Effector memory CD8-positive, alpha-beta T cell (primary cell): Measurements from ENCODE around the gene KIAA0825.
"Not testable (repeated sequence)": the region's sequence is repeated elsewhere in the genome, so short reads cannot be mapped to it uniquely, and the experiment has no call there.

ENCODE experiments used
- ATAC-seq: fragments of 150-1000 bp; cut with Tn5 transposase; replicated peaks from 2 replicates; pipeline ENCODE4 v1.10.0; 2021; ENCODE audit warnings: mild to moderate bottlenecking, moderate library complexity
- DNase-seq, 3 experiments: peaks; one replicate each; pipeline ENCODE4 v3.0.0; 2021
- H3K27ac Mint-ChIP-seq, 2 donors: one replicate each; pipeline ENCODE4 v1.8.0; 2022; ENCODE audit warnings: mild to moderate bottlenecking in 2 of 2, mixed read lengths in 2 of 2, moderate library complexity in 2 of 2
- H3K27me3 Mint-ChIP-seq, 2 donors: one replicate each; pipeline ENCODE4 v1.8.0; 2022; ENCODE audit warnings: mixed read lengths in 2 of 2
- H3K36me3 Mint-ChIP-seq: one replicate; pipeline ENCODE4 v1.8.0; 2022; ENCODE audit warnings: mild to moderate bottlenecking, moderate library complexity, mixed read lengths; ENCODE audit not compliant: insufficient read depth
- H3K4me1 Mint-ChIP-seq, 2 donors: one replicate each; pipeline ENCODE4 v1.8.0; 2022; ENCODE audit warnings: low read depth in 2 of 2, mixed read lengths in 2 of 2
- H3K4me3 Mint-ChIP-seq, 2 donors: one replicate each; pipeline ENCODE4 v1.8.0; 2022; ENCODE audit warnings: mild to moderate bottlenecking in 2 of 2, mixed read lengths in 2 of 2, moderate library complexity in 2 of 2
- H3K9me3 Mint-ChIP-seq, 2 donors: one replicate each; pipeline ENCODE4 v1.8.0; 2022; ENCODE audit warnings: mixed read lengths in 2 of 2

KIAA0825 gene

GRCh38 chr5:94360382-94361130, 257.8 kb downstream of the KIAA0825 start:
- Mint-ChIP-seq H3K36me3 (no peaks in the 10 kb centered on the region), H3K27ac (no peak overlapping the region), H3K4me1 (no peaks in the 10 kb centered on the region), H3K4me3 (no peak overlapping the region), H3K27me3 (no peaks in the 10 kb centered on the region), H3K9me3 (no peaks in the 10 kb centered on the region)
- ATAC-seq, result no peak
- no peak for DNase-seq

- no peaks in the 10 kb centered on the region for H3K4me1 Mint-ChIP-seq
- DNase-seq, result no peak
- H3K27me3 Mint-ChIP-seq, result no peaks in the 10 kb centered on the region
- ATAC-seq, result no peak
- no peaks in the 10 kb centered on the region for H3K9me3 Mint-ChIP-seq
- H3K27ac Mint-ChIP-seq, result no peak overlapping the region
- H3K36me3 Mint-ChIP-seq, result no peaks in the 10 kb centered on the region
- H3K4me3 Mint-ChIP-seq, result no peak overlapping the region
Observed at GRCh38 chr5:94359880-94360279, 258.5 kb downstream of the KIAA0825 start.

GRCh38 chr5:94355811-94356210, 262.6 kb downstream of the KIAA0825 start:
- Mint-ChIP-seq H3K4me3 (no peak overlapping the region), H3K4me1 (no peaks in the 10 kb centered on the region), H3K36me3 (no peaks in the 10 kb centered on the region), H3K27me3 (no peaks in the 10 kb centered on the region), H3K9me3 (no peaks in the 10 kb centered on the region), H3K27ac (no peak overlapping the region)
- no peak for DNase-seq
- no peak for ATAC-seq

- not testable (repeated sequence) for H3K27me3 Mint-ChIP-seq, H3K27ac Mint-ChIP-seq, H3K4me3 Mint-ChIP-seq, H3K36me3 Mint-ChIP-seq, DNase-seq, ATAC-seq, H3K4me1 Mint-ChIP-seq, H3K9me3 Mint-ChIP-seq
Observed at GRCh38 chr5:94354837-94355485, 263.4 kb downstream of the KIAA0825 start.

GRCh38 chr5:94353605-94354004, 264.8 kb downstream of the KIAA0825 start:
- Mint-ChIP-seq H3K4me1 (no peaks in the 10 kb centered on the region), H3K4me3 (no peak overlapping the region), H3K27me3 (no peaks in the 10 kb centered on the region), H3K27ac (no peak overlapping the region), H3K36me3 (no peaks in the 10 kb centered on the region), H3K9me3 (peaks cover 2 to 4% of the 10 kb centered on the region in 2 donors)
- no peak for DNase-seq
- ATAC-seq, result no peak

GRCh38 chr5:94347130-94347529, 271.3 kb downstream of the KIAA0825 start:
- no peak overlapping the region for H3K4me3 Mint-ChIP-seq
- ATAC-seq, result no peak
- peaks cover 2 to 17% of the 10 kb centered on the region in 2 donors for H3K9me3 Mint-ChIP-seq
- no peaks in the 10 kb centered on the region for H3K4me1 Mint-ChIP-seq
- H3K36me3 Mint-ChIP-seq, result peaks cover 3% of the 10 kb centered on the region
- no peak overlapping the region for H3K27ac Mint-ChIP-seq
- H3K27me3 Mint-ChIP-seq, result no peaks in the 10 kb centered on the region
- DNase-seq, result no peak

- H3K9me3 Mint-ChIP-seq, result peaks cover 2 to 17% of the 10 kb centered on the region in 2 donors
- no peaks in the 10 kb centered on the region for H3K4me1 Mint-ChIP-seq
- ATAC-seq, result no peak
Observed at GRCh38 chr5:94345257-94345656, 273.1 kb downstream of the KIAA0825 start.

GRCh38 chr5:94337617-94338016, 280.8 kb downstream of the KIAA0825 start:
- no peak for DNase-seq
- no peaks in the 10 kb centered on the region for H3K9me3 Mint-ChIP-seq
- H3K27me3 Mint-ChIP-seq, result no peaks in the 10 kb centered on the region
- no peak for ATAC-seq
- H3K4me3 Mint-ChIP-seq, result no peak overlapping the region
- peaks cover 2% of the 10 kb centered on the region for H3K36me3 Mint-ChIP-seq
- no peaks in the 10 kb centered on the region for H3K4me1 Mint-ChIP-seq
- no peak overlapping the region for H3K27ac Mint-ChIP-seq

More at GRCh38 chr5:94345257-94345656, 273.1 kb downstream of the KIAA0825 start:
- Mint-ChIP-seq H3K27ac (no peak overlapping the region), H3K27me3 (no peaks in the 10 kb centered on the region), H3K36me3 (peaks cover 5% of the 10 kb centered on the region), H3K4me3 (no peak overlapping the region)
- no peak for DNase-seq

- no peak for DNase-seq
- H3K36me3 Mint-ChIP-seq, result no peaks in the 10 kb centered on the region
- H3K9me3 Mint-ChIP-seq, result no peaks in the 10 kb centered on the region
- no peak overlapping the region for H3K4me3 Mint-ChIP-seq
- ATAC-seq, result no peak
- H3K27me3 Mint-ChIP-seq, result no peaks in the 10 kb centered on the region
- no peaks in the 10 kb centered on the region for H3K4me1 Mint-ChIP-seq
- no peak overlapping the region for H3K27ac Mint-ChIP-seq
Observed at GRCh38 chr5:94335936-94336335, 282.5 kb downstream of the KIAA0825 start.

- no peaks in the 10 kb centered on the region for H3K4me1 Mint-ChIP-seq
Observed at GRCh38 chr5:94329115-94329514, 289.3 kb downstream of the KIAA0825 start.

GRCh38 chr5:94326586-94326985, 291.8 kb downstream of the KIAA0825 start:
- peaks cover 0 to 2% of the 10 kb centered on the region in 2 donors for H3K9me3 Mint-ChIP-seq
- no peak for ATAC-seq
- no peaks in the 10 kb centered on the region for H3K4me1 Mint-ChIP-seq
- no peak overlapping the region for H3K4me3 Mint-ChIP-seq
- H3K27ac Mint-ChIP-seq, result no peak overlapping the region
- H3K27me3 Mint-ChIP-seq, result no peaks in the 10 kb centered on the region
- DNase-seq, result no peak
- no peaks in the 10 kb centered on the region for H3K36me3 Mint-ChIP-seq

More at GRCh38 chr5:94329115-94329514, 289.3 kb downstream of the KIAA0825 start:
- Mint-ChIP-seq H3K4me3 (no peak overlapping the region), H3K36me3 (no peaks in the 10 kb centered on the region), H3K9me3 (peaks cover 0 to 2% of the 10 kb centered on the region in 2 donors), H3K27ac (no peak overlapping the region), H3K27me3 (no peaks in the 10 kb centered on the region)
- ATAC-seq, result no peak
- DNase-seq, result no peak

- ATAC-seq, result no peak
Observed at GRCh38 chr5:94316916-94317838, 301.2 kb downstream of the KIAA0825 start.

GRCh38 chr5:94314460-94315131, 303.8 kb downstream of the KIAA0825 start:
- Mint-ChIP-seq H3K27ac (no peak overlapping the region), H3K4me3 (no peak overlapping the region), H3K4me1 (no peaks in the 10 kb centered on the region), H3K36me3 (no peaks in the 10 kb centered on the region), H3K27me3 (no peaks in the 10 kb centered on the region), H3K9me3 (no peaks in the 10 kb centered on the region)
- no peak for ATAC-seq
- no peak for DNase-seq

More at GRCh38 chr5:94316916-94317838, 301.2 kb downstream of the KIAA0825 start:
- Mint-ChIP-seq H3K4me3 (no peak overlapping the region), H3K27me3 (no peaks in the 10 kb centered on the region), H3K27ac (no peak overlapping the region), H3K4me1 (no peaks in the 10 kb centered on the region), H3K36me3 (no peaks in the 10 kb centered on the region), H3K9me3 (no peaks in the 10 kb centered on the region)
- no peak for DNase-seq
